Duodenal mucosa (tissue), 2 donors: ENCODE measurements around the gene ACADL.
A peak's percentile ranks its signal among the peaks of the same experiment; 100 is the strongest.

ENCODE experiments used
- H3K27ac ChIP-seq: one replicate; pipeline ENCODE4 v1.7.0; 2013; ENCODE audit warnings: low read depth, low read length
- H3K27me3 ChIP-seq, 2 donors: one replicate each; pipeline ENCODE4 v1.7.0; 2013; ENCODE audit warnings: low read length in 2 of 2, control low read depth in 1 of 2; ENCODE audit not compliant: insufficient read depth in 2 of 2, control insufficient read depth in 1 of 2
- H3K36me3 ChIP-seq, 2 donors: one replicate each; pipeline ENCODE4 v1.7.0; 2013; ENCODE audit warnings: low read length in 2 of 2, control low read depth in 1 of 2; ENCODE audit not compliant: insufficient read depth in 2 of 2, control insufficient read depth in 1 of 2
- H3K4me1 ChIP-seq, 2 donors: one replicate each; pipeline ENCODE4 v1.7.0; 2013; ENCODE audit warnings: low read length in 2 of 2, control low read depth in 1 of 2; ENCODE audit not compliant: insufficient read depth in 2 of 2, control insufficient read depth in 1 of 2
- H3K4me3 ChIP-seq, 2 donors: one replicate each; pipeline ENCODE4 v1.7.0; 2013; ENCODE audit warnings: low read length in 2 of 2, low read depth in 1 of 2
- H3K9ac ChIP-seq, 2 donors: one replicate each; pipeline ENCODE4 v1.7.0; 2013; ENCODE audit warnings: low read length in 2 of 2, low read depth in 1 of 2
- H3K9me3 ChIP-seq, 2 donors: one replicate each; pipeline ENCODE4 v1.7.0; 2013; ENCODE audit warnings: low read length in 2 of 2, control low read depth in 1 of 2; ENCODE audit not compliant: control insufficient read depth in 1 of 2

Gene ACADL

DNA sequence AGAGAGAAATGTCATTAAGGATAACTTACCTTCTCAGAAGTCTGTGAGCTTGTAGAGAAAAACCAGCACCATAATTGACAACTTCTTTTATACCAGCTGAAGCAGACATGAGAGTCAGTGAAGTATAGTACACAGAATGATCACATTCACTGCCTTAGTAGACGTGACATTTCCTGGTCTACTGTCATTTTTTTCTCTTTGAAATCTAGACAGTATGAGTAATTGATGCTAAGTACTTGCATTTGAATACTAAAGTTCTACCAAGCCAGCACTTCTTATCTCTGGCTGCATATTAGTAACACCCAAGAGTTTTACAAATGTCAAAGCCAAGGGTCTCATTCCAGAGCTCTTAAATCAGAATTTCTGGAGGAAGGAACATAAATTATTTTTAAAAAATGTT is 25.4 kb upstream of the ACADL start:
- no peak overlapping the region for H3K4me3 ChIP-seq
- H3K27me3 ChIP-seq = no peaks in the 10 kb centered on the region
- H3K27ac ChIP-seq = no peak overlapping the region
- H3K4me1 ChIP-seq = no peaks in the 10 kb centered on the region
- H3K36me3 ChIP-seq = no peaks in the 10 kb centered on the region
- no peaks in the 10 kb centered on the region for H3K9me3 ChIP-seq
- H3K9ac ChIP-seq = no peak overlapping the region

DNA sequence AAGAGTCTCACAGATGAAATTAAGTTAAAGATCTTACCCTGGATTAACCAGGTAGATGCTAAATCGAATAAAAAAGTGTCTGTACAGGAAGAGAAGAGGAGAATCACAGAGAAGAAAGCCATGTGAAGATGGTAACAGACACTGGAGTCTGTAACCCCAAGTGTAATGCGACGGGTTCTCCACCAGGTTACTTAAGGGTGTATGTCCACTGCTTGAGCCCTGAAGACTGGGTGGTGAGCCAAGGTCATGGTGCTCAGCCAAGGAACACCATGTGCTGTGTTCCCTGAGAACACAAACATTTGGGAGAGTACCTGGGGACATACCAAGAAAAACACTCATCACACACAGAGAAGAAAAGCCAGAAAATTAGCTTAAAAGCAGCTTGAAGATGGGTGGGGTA is 8.2 kb upstream of the ACADL start:
- H3K27ac ChIP-seq = no peak overlapping the region
- no peak overlapping the region for H3K4me3 ChIP-seq
- H3K27me3 ChIP-seq = no peaks in the 10 kb centered on the region
- H3K9ac ChIP-seq = no peak overlapping the region
- no peaks in the 10 kb centered on the region for H3K4me1 ChIP-seq
- no peaks in the 10 kb centered on the region for H3K9me3 ChIP-seq
- H3K36me3 ChIP-seq = no peaks in the 10 kb centered on the region

DNA sequence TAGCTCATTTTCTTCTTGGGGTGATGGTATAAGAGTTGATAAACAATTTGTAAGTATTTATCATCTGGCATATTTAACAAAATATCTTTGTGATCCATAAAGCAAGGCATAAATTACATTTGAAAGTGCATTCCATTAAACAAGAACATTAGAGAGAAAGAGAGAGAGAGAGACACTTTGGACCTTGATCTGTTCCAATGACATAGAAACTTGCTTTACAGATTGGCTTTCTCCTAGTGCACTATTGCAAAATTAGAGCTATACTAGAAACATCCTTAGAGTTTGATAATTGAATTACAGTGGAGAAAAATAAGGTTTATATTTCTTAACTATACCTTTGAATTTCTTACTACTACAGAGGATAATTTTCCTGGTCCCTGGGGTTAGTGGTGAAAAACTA is 5.7 kb upstream of the ACADL start:
- peaks cover 7% of the 10 kb centered on the region in 2 donors for H3K27me3 ChIP-seq
- H3K4me1 ChIP-seq = peaks cover 0 to under 1% of the 10 kb centered on the region in 2 donors
- H3K27ac ChIP-seq = no peak overlapping the region
- H3K9ac ChIP-seq = no peak overlapping the region
- H3K4me3 ChIP-seq = no peak overlapping the region
- H3K9me3 ChIP-seq = no peaks in the 10 kb centered on the region
- no peaks in the 10 kb centered on the region for H3K36me3 ChIP-seq

DNA sequence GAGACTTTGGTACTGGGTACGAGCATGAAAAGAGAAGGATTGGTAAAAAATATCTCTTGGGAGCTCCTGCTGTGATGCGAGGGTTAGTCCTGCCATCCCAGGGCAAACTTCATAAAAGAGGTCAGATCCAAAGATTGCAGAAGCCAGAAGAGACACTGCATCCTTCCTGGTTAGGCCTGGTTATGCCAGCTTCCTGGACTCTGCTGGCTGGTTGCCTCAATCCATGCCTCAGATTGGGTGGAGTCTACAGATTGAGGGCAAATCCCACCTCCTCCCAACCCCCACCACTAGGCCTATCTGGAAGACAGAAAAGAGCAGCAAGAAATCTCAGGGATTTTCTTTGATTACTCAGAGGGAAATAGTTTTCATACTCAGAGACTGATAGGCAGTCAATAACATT is 5.3 kb upstream of the ACADL start:
- no peak overlapping the region for H3K27ac ChIP-seq
- no peaks in the 10 kb centered on the region for H3K36me3 ChIP-seq
- no peak overlapping the region for H3K9ac ChIP-seq
- peaks cover 11% of the 10 kb centered on the region in 2 donors for H3K27me3 ChIP-seq
- H3K4me3 ChIP-seq = no peak overlapping the region
- H3K9me3 ChIP-seq = no peaks in the 10 kb centered on the region
- H3K4me1 ChIP-seq = peaks cover 0 to 6% of the 10 kb centered on the region in 2 donors

DNA sequence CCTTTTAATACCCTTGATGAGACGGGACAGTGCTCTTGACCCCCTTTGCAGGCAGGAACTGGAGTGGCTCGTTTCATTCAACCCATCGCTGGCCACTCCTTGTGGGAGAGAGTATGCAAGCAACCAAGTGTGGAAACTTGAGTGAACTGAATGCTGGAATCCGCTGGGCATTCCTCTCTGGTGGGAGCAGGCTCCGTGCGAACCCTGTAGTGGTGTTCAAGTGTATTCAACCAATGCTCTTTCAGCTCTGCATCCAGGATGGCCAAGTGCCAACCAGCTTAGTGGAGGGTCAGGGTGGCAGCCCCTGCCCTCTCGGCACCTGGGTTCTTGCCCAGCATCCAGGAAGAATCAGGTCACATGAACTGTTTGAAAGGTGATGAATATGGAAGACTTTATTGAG is 3.3 kb upstream of the ACADL start:
- Histone ChIP-seq H3K9me3 (no peaks in the 10 kb centered on the region), H3K9ac (no peak overlapping the region), H3K4me3 (no peak overlapping the region), H3K4me1 (peaks cover 4 to 9% of the 10 kb centered on the region in 2 donors), H3K27me3 (peaks cover 18 to 27% of the 10 kb centered on the region in 2 donors), H3K36me3 (no peaks in the 10 kb centered on the region), H3K27ac (no peak overlapping the region)

DNA sequence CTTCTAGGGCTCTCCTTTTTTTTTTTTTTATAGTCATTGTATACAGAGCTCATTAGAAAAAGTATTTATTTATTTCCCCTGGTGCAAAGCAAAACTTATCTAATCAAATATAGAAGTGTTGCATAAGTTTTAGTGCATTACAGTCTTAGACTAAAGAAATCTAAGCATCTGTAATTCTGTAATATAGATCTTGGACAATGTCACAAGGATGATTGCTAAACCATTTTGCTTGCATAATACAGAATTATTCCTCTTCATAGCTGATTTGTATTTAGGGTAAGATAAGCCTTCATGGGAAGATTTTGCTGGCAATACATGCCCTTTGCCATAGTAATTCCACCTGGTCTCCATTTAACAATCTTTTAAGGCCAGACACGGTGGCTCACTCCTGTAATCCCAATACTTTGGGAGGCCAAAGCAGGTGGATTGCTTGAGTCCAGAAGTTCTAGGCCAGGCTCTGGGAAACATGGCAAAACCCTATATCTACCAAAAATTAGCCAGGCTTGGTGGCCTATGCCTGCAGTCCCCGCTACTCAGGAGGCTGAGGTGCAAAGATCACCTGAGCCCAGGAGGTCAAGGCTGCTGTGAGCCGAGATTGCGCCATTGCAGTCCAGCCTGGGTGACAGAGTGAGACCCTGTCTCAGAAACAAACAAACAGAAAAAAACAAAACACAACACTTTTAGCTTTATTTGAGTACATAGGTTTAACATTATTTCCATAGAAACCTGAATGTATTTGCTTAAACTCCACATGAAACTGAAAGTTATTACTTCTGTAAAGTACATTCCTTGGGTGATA is 2.2 kb upstream of the ACADL start:
- no peaks in the 10 kb centered on the region for H3K36me3 ChIP-seq

DNA sequence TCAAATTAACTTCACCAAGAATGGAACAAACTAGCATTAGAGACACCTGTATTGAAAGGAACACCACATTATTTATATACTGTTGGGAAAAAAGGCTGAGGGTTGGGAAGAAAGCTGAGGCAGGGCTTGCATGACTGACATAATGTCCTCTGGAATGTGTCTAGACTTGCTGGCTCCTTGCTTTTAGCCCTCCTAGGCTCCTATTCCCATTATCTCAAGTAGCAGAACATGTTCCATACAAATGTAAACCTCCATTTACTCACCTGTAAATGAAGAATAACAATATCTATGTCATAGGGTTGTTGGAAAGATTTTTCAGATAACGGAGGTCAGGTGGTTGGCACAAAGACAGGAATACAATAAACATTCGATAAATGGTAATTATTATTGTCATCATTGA is 976 bp upstream of the ACADL start:
- Histone ChIP-seq H3K4me1 (peaks cover 4 to 9% of the 10 kb centered on the region in 2 donors), H3K27ac (no peak overlapping the region), H3K36me3 (no peaks in the 10 kb centered on the region), H3K9ac (no peak overlapping the region), H3K4me3 (no peak overlapping the region), H3K9me3 (no peaks in the 10 kb centered on the region), H3K27me3 (peaks cover 25 to 36% of the 10 kb centered on the region in 2 donors)

More for the DNA sequence above, 2.2 kb upstream of the ACADL start:
- Histone ChIP-seq H3K9ac (no peak overlapping the region), H3K4me3 (no peak overlapping the region), H3K9me3 (no peaks in the 10 kb centered on the region), H3K4me1 (peaks cover 4 to 9% of the 10 kb centered on the region in 2 donors), H3K27ac (no peak overlapping the region), H3K27me3 (peaks cover 20 to 36% of the 10 kb centered on the region in 2 donors)

DNA sequence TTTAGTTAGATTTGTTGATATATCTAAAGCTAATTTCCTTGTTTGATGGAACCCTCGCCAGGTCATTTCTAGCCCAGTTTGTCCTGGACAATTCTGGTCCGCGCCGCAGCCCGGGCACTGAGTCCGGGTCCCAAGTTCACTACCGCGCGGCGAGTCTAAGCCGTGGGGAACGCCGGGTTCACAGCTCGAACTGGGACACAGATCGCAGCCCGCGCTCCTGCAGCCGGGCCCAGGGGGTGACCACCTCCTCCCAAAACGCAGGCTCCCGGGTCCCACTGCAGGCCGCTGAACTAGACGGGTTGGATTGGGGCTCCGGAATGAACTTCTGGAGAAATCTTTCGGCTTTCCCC is 681 bp downstream of the ACADL start:
- no peak overlapping the region for H3K27ac ChIP-seq
- H3K27me3 ChIP-seq = peaks cover 27 to 36% of the 10 kb centered on the region in 2 donors
- H3K4me1 ChIP-seq = peaks cover 4 to 9% of the 10 kb centered on the region in 2 donors
- H3K4me3 ChIP-seq = peak overlapping the region; percentile 67 to 71
- no peaks in the 10 kb centered on the region for H3K9me3 ChIP-seq
- no peak overlapping the region for H3K9ac ChIP-seq
- no peaks in the 10 kb centered on the region for H3K36me3 ChIP-seq

DNA sequence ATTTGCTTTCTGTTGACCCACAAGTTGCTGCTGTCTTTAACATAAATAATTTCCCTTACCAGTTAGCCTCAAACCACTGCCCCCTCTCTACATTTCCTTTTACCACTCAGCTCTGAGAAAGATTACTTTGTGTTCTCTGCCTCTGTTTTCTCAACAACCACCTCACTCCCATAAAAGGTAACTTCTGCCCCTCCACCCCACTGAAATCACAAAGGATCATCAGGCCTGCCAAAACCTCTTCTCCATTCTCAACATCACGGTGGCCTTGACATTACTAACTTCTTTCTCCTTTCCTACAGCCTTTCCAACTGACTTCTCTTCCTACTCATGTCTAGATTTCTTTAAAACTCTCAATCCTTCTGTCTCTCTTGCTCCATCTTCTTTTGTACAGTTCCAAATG is 10.1 kb downstream of the ACADL start:
- Histone ChIP-seq H3K9ac (no peak overlapping the region), H3K4me1 (no peaks in the 10 kb centered on the region), H3K27me3 (peaks cover 0 to 3% of the 10 kb centered on the region in 2 donors), H3K36me3 (no peaks in the 10 kb centered on the region), H3K27ac (no peak overlapping the region), H3K9me3 (no peaks in the 10 kb centered on the region), H3K4me3 (no peak overlapping the region)

DNA sequence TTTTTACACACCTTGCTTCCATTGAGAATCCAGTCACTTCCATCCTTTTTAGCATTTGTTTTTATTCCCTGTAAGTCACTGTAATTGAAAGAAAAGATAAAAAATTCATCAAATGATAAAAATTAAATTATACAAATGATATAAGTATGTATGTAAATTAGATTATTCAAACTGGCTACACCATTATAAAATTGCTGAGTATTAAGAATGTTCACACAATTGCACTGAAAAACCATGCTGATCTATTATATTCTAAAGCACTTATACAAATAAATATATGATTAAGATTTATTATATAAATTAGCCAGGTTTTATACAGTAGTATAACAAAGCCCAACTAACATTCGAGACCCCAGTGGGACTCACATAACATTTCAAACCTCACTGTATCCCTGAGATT is 15.1 kb downstream of the ACADL start:
- no peak overlapping the region for H3K9ac ChIP-seq
- H3K4me1 ChIP-seq = no peaks in the 10 kb centered on the region
- H3K27me3 ChIP-seq = peaks cover 2 to 3% of the 10 kb centered on the region in 2 donors
- no peaks in the 10 kb centered on the region for H3K9me3 ChIP-seq
- no peaks in the 10 kb centered on the region for H3K36me3 ChIP-seq
- H3K4me3 ChIP-seq = no peak overlapping the region
- no peak overlapping the region for H3K27ac ChIP-seq
